ENCODE results near the gene FAM47E.

The FAM47E gene

GRCh38 chr4:76296286-76296820 lies 44.8 kb downstream of the FAM47E start:
- DNase-seq (ENCODE audit: low read depth): no peak
- no peak for TF ChIP-seq CTCF (conservative IDR thresholded peaks at IDR 0.05; ENCODE audit: control insufficient read depth, insufficient read depth, low read depth, low read length)
- no peak overlapping the region for H3K4me3 ChIP-seq (ENCODE audit: control insufficient read depth, low read depth, low read length)

- DNase-seq (ENCODE audit: low read depth): no peak
- TF ChIP-seq CTCF (conservative IDR thresholded peaks at IDR 0.05; ENCODE audit: control insufficient read depth, insufficient read depth, low read depth, low read length): no peak
- H3K4me3 ChIP-seq (ENCODE audit: control insufficient read depth, low read depth, low read length): no peak overlapping the region
Measured at GRCh38 chr4:76298227-76298626, 46.7 kb downstream of the FAM47E start.

GRCh38 chr4:76300012-76300411 lies 48.5 kb downstream of the FAM47E start:
- no peak for DNase-seq (ENCODE audit: low read depth)
- no peak for TF ChIP-seq CTCF (conservative IDR thresholded peaks at IDR 0.05; ENCODE audit: control insufficient read depth, insufficient read depth, low read depth, low read length)
- no peak overlapping the region for H3K4me3 ChIP-seq (ENCODE audit: control insufficient read depth, low read depth, low read length)

GRCh38 chr4:76301068-76301774 lies 49.7 kb downstream of the FAM47E start:
- H3K4me3 ChIP-seq (ENCODE audit: control insufficient read depth, low read depth, low read length): no peak overlapping the region
- DNase-seq (ENCODE audit: low read depth): peak; percentile 82

GRCh38 chr4:76301775-76302162 lies 50.2 kb downstream of the FAM47E start:
- no peak overlapping the region for H3K4me3 ChIP-seq (ENCODE audit: control insufficient read depth, low read depth, low read length)
- no peak for TF ChIP-seq CTCF (conservative IDR thresholded peaks at IDR 0.05; ENCODE audit: control insufficient read depth, insufficient read depth, low read depth, low read length)
- no peak for DNase-seq (ENCODE audit: low read depth)

More at GRCh38 chr4:76301068-76301774, 49.7 kb downstream of the FAM47E start:
- no peak for TF ChIP-seq CTCF (conservative IDR thresholded peaks at IDR 0.05; ENCODE audit: control insufficient read depth, insufficient read depth, low read depth, low read length)

- no peak for DNase-seq (ENCODE audit: low read depth)
- no peak overlapping the region for H3K4me3 ChIP-seq (ENCODE audit: control insufficient read depth, low read depth, low read length)
- TF ChIP-seq CTCF (conservative IDR thresholded peaks at IDR 0.05; ENCODE audit: control insufficient read depth, insufficient read depth, low read depth, low read length): no peak
Measured at GRCh38 chr4:76302826-76303438, 51.4 kb downstream of the FAM47E start.
